MM.1S (cell line): Measurements from ENCODE around the gene AARS2.

Experiments
- DNase-seq: peaks from one replicate; pipeline ENCODE4 v3.0.0-alpha.2; 2015
- H2AFZ ChIP-seq: fragments of 300-600 bp; sonication (generic); 2 replicates; pipeline ENCODE4 v1.6.0; 2016; ENCODE audit warnings: antibody characterized with exemption, low read length
- H3F3A ChIP-seq: fragments of 300-600 bp; sonication (generic); 2 replicates; pipeline ENCODE4 v1.6.1; 2016; ENCODE audit warnings: mild to moderate bottlenecking, antibody characterized with exemption, low read length, moderate library complexity, mixed read lengths; ENCODE audit not compliant: insufficient read depth
- H3K27ac ChIP-seq: fragments of 300-600 bp; sonication (generic); 2 replicates; pipeline ENCODE4 v1.5.1; 2016; ENCODE audit warnings: mild to moderate bottlenecking, low read length
- H3K27me3 ChIP-seq: fragments of 300-600 bp; sonication (generic); replicated peaks from 2 replicates; pipeline ENCODE4 v1.6.0; 2016; ENCODE audit warnings: low read length; ENCODE audit not compliant: insufficient read depth
- H3K36me3 ChIP-seq: fragments of 300-600 bp; sonication (generic); replicated peaks from 2 replicates; pipeline ENCODE4 v1.6.1; 2016; ENCODE audit warnings: mild to moderate bottlenecking, low read length, mixed read lengths; ENCODE audit not compliant: insufficient read depth
- H3K4me1 ChIP-seq: fragments of 300-600 bp; sonication (generic); 2 replicates; pipeline ENCODE4 v1.6.1; 2016; ENCODE audit warnings: low read length, mixed read lengths
- H3K4me2 ChIP-seq: fragments of 300-600 bp; sonication (generic); 2 replicates; pipeline ENCODE4 v1.6.0; 2016; ENCODE audit warnings: low read depth, low read length
- H3K4me3 ChIP-seq: fragments of 300-600 bp; sonication (generic); 2 replicates; pipeline ENCODE4 v1.5.1; 2016; ENCODE audit warnings: low read length, mixed read lengths
- H3K79me2 ChIP-seq: fragments of 300-600 bp; sonication (generic); 2 replicates; pipeline ENCODE4 v1.6.1; 2016; ENCODE audit warnings: mixed run types, low read length, mixed read lengths
- H3K9ac ChIP-seq: fragments of 300-600 bp; sonication (generic); 2 replicates; pipeline ENCODE4 v1.6.1; 2016; ENCODE audit warnings: low read length, mixed read lengths
- H3K9me2 ChIP-seq: fragments of 300-600 bp; sonication (generic); replicated peaks from 2 replicates; pipeline ENCODE4 v1.6.1; 2016; ENCODE audit warnings: mild to moderate bottlenecking, low read length, mixed read lengths; ENCODE audit not compliant: insufficient read depth
- H3K9me3 ChIP-seq: fragments of 300-600 bp; sonication (generic); replicated peaks from 2 replicates; pipeline ENCODE4 v1.6.1; 2016; ENCODE audit warnings: mild to moderate bottlenecking, low read length, mixed read lengths; ENCODE audit not compliant: insufficient read depth
- H4K20me1 ChIP-seq: fragments of 300-600 bp; sonication (generic); 2 replicates; pipeline ENCODE4 v1.6.1; 2016; ENCODE audit warnings: mild to moderate bottlenecking, low read length, moderate library complexity, mixed read lengths; ENCODE audit not compliant: insufficient read depth
- EZH2 ChIP-seq: fragments of 300-600 bp; sonication (generic); optimal IDR thresholded peaks from 2 replicates; pipeline ENCODE3; 2017; ENCODE audit warnings: low read depth, mild to moderate bottlenecking, antibody characterized with exemption, low read length, mixed read lengths
- EZH2phosphoT487 ChIP-seq: fragments of 300-600 bp; sonication (generic); IDR thresholded peaks from 2 replicates; pipeline ENCODE4 v1.6.1; 2018; ENCODE audit warnings: antibody characterized with exemption, low read length
- TF ChIP-seq, protein P1 (sequence below): fragments of 300-600 bp; sonication (generic); IDR thresholded peaks from 2 replicates; pipeline ENCODE4 v1.5.1; 2016; ENCODE audit warnings: antibody characterized with exemption, low read length, mixed read lengths

Gene AARS2

DNA sequence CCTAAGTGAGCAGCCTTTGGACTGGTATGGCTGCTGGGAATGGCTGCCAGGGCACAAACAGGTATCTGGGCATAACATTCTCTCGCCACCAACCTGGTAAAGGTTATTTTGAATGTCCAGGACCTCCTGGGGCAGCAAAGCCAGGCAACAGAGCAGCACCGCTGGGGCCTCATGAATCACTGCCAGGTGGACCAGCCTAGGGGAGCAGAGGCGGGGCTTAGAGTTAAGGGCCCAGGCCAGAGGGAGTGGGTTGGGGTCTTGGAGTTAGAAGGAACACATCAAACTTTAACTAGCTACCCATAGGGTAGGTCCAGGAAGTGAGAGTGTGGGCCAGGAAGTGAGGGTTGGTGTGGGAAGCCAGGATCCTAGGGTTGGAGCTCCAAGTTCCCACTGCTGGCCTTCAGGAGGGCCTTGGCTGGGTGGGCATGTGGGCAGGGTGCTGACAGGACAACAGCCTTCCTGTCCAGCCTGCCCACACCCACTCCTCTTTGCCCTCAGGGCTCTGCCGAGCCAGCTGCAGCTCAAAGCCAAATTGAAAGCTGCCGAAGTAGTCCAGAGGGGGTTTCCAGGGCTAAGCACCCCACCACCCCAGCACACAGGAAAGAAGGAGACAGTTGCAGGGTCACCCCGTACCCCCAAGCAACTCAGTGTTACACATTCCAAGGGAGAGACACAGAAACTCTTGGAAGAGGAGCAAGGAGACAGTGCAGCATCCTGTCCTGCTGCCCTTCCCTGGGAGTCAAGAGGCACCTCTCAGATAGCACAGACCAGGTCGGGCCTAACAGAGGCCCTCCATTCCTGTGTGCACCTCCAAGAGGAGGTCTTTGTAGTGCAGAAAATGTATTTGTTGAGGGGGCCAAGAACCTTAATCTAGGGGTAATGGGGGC, 50.4 kb downstream of the AARS2 start:
- peak; percentile 29 for DNase-seq
- Histone ChIP-seq H3K9me2 (no peaks in the 10 kb centered on the region), H3K36me3 (no peaks in the 10 kb centered on the region; the same call in 1 of the 2 replicates), H3K4me2 (peak overlapping the region; percentile 92), H2AFZ (peak overlapping the region; percentile 42; the same call in 1 of the 2 replicates), H3K9ac (peak overlapping the region; percentile 83), H3F3A (peaks cover 58% of the 10 kb centered on the region), H3K4me1 (peaks cover 37% of the 10 kb centered on the region), H3K79me2 (peaks cover 51% of the 10 kb centered on the region), H3K27ac (peak overlapping the region; percentile 91), H3K27me3 (no peaks in the 10 kb centered on the region), H3K4me3 (peak overlapping the region; percentile 95), H3K9me3 (no peaks in the 10 kb centered on the region), H4K20me1 (no peaks in the 10 kb centered on the region)
- TF ChIP-seq EZH2 = no peak
- no peak for TF ChIP-seq EZH2phosphoT487

DNA sequence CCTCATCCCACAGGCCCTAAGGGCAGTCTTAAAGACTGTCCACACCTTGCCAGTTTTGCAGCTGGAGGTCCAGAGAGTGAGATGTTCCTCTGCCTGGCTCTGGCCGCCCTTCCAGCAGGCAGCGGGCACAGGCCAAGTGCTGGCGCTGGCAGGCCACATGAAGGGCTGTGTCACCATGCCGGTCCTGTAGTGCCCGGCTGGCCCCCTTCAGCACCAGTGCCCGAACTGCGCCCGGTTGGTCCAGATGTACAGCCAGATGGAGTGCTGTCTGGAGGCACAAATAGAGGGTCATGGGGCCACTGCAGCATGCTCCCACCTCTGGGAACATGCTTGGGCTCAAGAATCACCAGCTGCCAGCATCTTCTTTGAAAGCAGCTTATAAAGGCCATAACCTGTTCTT, 51.6 kb downstream of the AARS2 start:
- H3F3A ChIP-seq = peaks cover 60% of the 10 kb centered on the region
- peaks cover 58% of the 10 kb centered on the region for H3K79me2 ChIP-seq
- H3K9ac ChIP-seq = no peak overlapping the region
- no peaks in the 10 kb centered on the region for H4K20me1 ChIP-seq
- no peaks in the 10 kb centered on the region for H3K9me2 ChIP-seq
- H3K36me3 ChIP-seq = no peaks in the 10 kb centered on the region; the same call in 1 of the 2 replicates
- no peak for DNase-seq
- no peaks in the 10 kb centered on the region for H3K27me3 ChIP-seq
- no peak overlapping the region for H3K4me3 ChIP-seq
- H3K4me2 ChIP-seq = peak overlapping the region; percentile 92; the same call in 1 of the 2 replicates
- H3K9me3 ChIP-seq = no peaks in the 10 kb centered on the region
- TF ChIP-seq EZH2phosphoT487 (no peak), EZH2 (no peak)
- TF ChIP-seq, protein P1, sequence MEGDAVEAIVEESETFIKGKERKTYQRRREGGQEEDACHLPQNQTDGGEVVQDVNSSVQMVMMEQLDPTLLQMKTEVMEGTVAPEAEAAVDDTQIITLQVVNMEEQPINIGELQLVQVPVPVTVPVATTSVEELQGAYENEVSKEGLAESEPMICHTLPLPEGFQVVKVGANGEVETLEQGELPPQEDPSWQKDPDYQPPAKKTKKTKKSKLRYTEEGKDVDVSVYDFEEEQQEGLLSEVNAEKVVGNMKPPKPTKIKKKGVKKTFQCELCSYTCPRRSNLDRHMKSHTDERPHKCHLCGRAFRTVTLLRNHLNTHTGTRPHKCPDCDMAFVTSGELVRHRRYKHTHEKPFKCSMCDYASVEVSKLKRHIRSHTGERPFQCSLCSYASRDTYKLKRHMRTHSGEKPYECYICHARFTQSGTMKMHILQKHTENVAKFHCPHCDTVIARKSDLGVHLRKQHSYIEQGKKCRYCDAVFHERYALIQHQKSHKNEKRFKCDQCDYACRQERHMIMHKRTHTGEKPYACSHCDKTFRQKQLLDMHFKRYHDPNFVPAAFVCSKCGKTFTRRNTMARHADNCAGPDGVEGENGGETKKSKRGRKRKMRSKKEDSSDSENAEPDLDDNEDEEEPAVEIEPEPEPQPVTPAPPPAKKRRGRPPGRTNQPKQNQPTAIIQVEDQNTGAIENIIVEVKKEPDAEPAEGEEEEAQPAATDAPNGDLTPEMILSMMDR = no peak
- peaks cover 33% of the 10 kb centered on the region for H3K4me1 ChIP-seq
- H2AFZ ChIP-seq = no peak overlapping the region
- H3K27ac ChIP-seq = no peak overlapping the region

DNA sequence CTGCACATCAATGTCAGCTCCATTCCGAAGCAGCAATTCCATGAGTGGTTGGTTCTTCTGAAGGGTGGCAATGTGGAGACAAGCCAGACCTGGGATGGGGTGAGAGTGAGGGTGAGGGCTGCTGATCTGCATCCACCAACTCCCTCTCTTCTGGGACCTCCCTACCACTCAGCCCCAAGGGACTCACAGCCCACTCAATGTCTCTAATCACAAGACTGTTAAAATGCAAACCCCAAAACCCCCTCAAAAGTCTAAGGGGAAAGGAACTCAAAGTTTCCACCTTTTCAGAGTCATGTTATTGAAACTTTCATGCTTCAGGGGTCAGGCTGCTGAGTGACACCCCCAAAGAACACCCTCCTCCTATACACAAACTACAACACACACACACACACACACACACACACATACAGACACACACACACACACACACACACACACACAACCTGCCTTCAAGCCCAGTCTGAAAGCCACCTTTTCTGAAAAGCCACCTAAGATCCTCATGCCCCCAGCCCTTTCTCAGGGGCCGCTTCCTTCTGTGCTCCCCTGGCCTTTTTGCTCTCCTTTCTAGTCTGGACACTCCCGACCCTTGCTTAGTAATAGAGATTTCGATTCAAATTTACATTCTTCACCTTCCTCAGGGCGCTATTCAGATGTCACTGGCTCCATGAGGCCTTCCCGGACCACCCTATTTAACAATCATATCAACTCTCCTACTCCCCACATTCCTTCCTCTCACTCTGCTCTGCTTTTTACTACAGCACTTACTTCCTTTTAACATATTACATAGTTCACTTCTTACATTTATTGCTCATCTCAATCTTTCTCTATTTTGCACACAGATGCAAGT, 52.5 kb downstream of the AARS2 start:
- H3K4me2 ChIP-seq = no peak overlapping the region
- peaks cover 2% of the 10 kb centered on the region; the same call in 1 of the 2 replicates for H4K20me1 ChIP-seq

More for the DNA sequence above, 52.5 kb downstream of the AARS2 start:
- Histone ChIP-seq H2AFZ (no peak overlapping the region), H3K4me3 (no peak overlapping the region), H3K79me2 (peaks cover 64% of the 10 kb centered on the region), H3K27me3 (no peaks in the 10 kb centered on the region), H3K4me1 (peaks cover 30% of the 10 kb centered on the region), H3K27ac (no peak overlapping the region), H3K9me3 (no peaks in the 10 kb centered on the region), H3K9ac (no peak overlapping the region), H3K36me3 (no peaks in the 10 kb centered on the region; the same call in 1 of the 2 replicates), H3K9me2 (no peaks in the 10 kb centered on the region), H3F3A (peaks cover 60% of the 10 kb centered on the region)
- DNase-seq = no peak
- no peak for TF ChIP-seq EZH2
- TF ChIP-seq, protein P1 = no peak
- TF ChIP-seq EZH2phosphoT487 = no peak
